HepG2 (cell line): ENCODE measurements around the gene WSCD2. TPM values are rescaled to one million over a fixed set of nuclear protein-coding genes. Genes with fewer than 3 reads are reported as not detected.

Experiments
- ATAC-seq: fragments of 200-7000 bp; cut with Tn5 transposase; 3 replicates; pipeline ENCODE4 v1.9.1; 2020; ENCODE audit warnings: mild to moderate bottlenecking, moderate library complexity
- BruUV-seq: library from RNA; stranded (reverse); fragments of 400-500 nt; replicated peaks from 2 replicates; lab custom pipeline; 2021; lab: Mats Ljungman, UMichigan
- CTCF ChIA-PET: fragments of 300-600 bp; formaldehyde crosslinking; extraction: SDS; loops from one replicate; lab custom pipeline; 2021; ENCODE audit warnings: low total read pairs, inconsistent platforms, low intra/inter-chr PET ratio; lab: Yijun Ruan, JAX
- POLR2A ChIA-PET: fragments of 350-600 bp; sonication (Branson Sonifier 250); formaldehyde crosslinking; loops from one replicate; lab custom pipeline; 2020; ENCODE audit warnings: antibody characterized with exemption, inconsistent platforms; lab: Yijun Ruan, JAX
- DNase-seq: peaks from one replicate; pipeline ENCODE4 v3.0.0-alpha.2; 2015; ENCODE audit warnings: low spot score
- FAIRE-seq: peaks from 3 replicates; lab custom pipeline; 2011; peaks lifted over from hg19 to GRCh38; lab: Jason Lieb, UNC
- H2AFZ ChIP-seq: one replicate; pipeline ENCODE4 v1.6.1; 2011; ENCODE audit warnings: low read length, inconsistent platforms
- H3K27ac ChIP-seq: fragments of 300-600 bp; 3 replicates; pipeline ENCODE4 v1.8.0; 2011; ENCODE audit warnings: mixed run types, mild to moderate bottlenecking, mixed read lengths, low read length, inconsistent platforms; ENCODE audit not compliant: insufficient read depth; ENCODE audit errors: extremely low read length
- H3K27me3 ChIP-seq, 2 experiments: fragments of 200-600 bp in 1 of 2; 2 replicates in 1 of 2; 3 replicates in 1 of 2; pipeline versions ENCODE4 v1.6.0 to v1.8.0; 2011; ENCODE audit warnings: low read length in 2 of 2, mild to moderate bottlenecking in 2 of 2, moderate library complexity in 2 of 2, inconsistent platforms in 1 of 2; ENCODE audit not compliant: insufficient read depth in 2 of 2, control insufficient read depth in 1 of 2
- H3K36me3 ChIP-seq, 2 experiments: fragments of 200-600 bp in 1 of 2; replicated peaks in 1 of 2; 2 replicates in 1 of 2; 3 replicates in 1 of 2; pipeline versions ENCODE4 v1.5.1 to v1.8.0; 2011; ENCODE audit warnings: low read length in 2 of 2, inconsistent platforms in 1 of 2; ENCODE audit not compliant: insufficient read depth in 2 of 2, control insufficient read depth in 1 of 2
- H3K4me1 ChIP-seq: 2 replicates; pipeline ENCODE4 v1.5.1; 2012; ENCODE audit warnings: low read length, inconsistent platforms; ENCODE audit not compliant: insufficient read depth
- H3K4me2 ChIP-seq: 2 replicates; pipeline ENCODE4 v1.6.0; 2011; ENCODE audit warnings: low read depth, low read length, inconsistent platforms
- H3K4me3 ChIP-seq, 3 experiments: fragments of 200-600 bp in 1 of 3; sonication (generic), shearing (Covaris generic) in 1 of 3; replicated peaks in 1 of 3; 2 replicates each; pipeline ENCODE4 v1.5.1; 2011 to 2016; ENCODE audit warnings: low read length in 3 of 3, inconsistent platforms in 2 of 3, low read depth in 2 of 3, mild to moderate bottlenecking in 2 of 3, control low read depth in 1 of 3, mixed read lengths in 1 of 3; ENCODE audit not compliant: insufficient read depth in 1 of 3
- H3K79me2 ChIP-seq: one replicate; pipeline ENCODE4 v1.6.1; 2011; ENCODE audit warnings: low read length, inconsistent platforms; ENCODE audit not compliant: insufficient read depth
- H3K9ac ChIP-seq: 2 replicates; pipeline ENCODE4 v1.6.0; 2011; ENCODE audit warnings: mild to moderate bottlenecking, low read depth, low read length, inconsistent platforms; ENCODE audit not compliant: insufficient read depth
- H3K9me3 ChIP-seq: 2 replicates; pipeline ENCODE4 v1.5.1; 2012; ENCODE audit warnings: mild to moderate bottlenecking, low read length
- H4K20me1 ChIP-seq: 2 replicates; pipeline ENCODE4 v1.6.0; 2011; ENCODE audit warnings: inconsistent platforms, mild to moderate bottlenecking, low read length, moderate library complexity; ENCODE audit not compliant: insufficient read depth
- AFF4 ChIP-seq: sonication (generic); formaldehyde crosslinking; IDR thresholded peaks from 2 replicates; pipeline ENCODE4 v1.4.0; 2020; ENCODE audit warnings: missing genetic modification reagents
- HNF4G ChIP-seq, 2 experiments: sonication (generic) in 1 of 2; formaldehyde crosslinking in 1 of 2; IDR thresholded peaks; 2 replicates each; pipeline versions ENCODE4 v1.4.0 to v1.6.1; 2011 to 2020; ENCODE audit warnings: borderline replicate concordance in 2 of 2, low read depth in 2 of 2, mild to moderate bottlenecking in 2 of 2, low read length in 1 of 2, missing genetic modification reagents in 1 of 2, moderate library complexity in 1 of 2
- IRX3 ChIP-seq: sonication (generic); formaldehyde crosslinking; IDR thresholded peaks from 2 replicates; pipeline ENCODE4 v1.8.1; 2023; ENCODE audit warnings: mild to moderate bottlenecking, low read depth, missing genetic modification reagents, borderline replicate concordance
- ZBTB21 ChIP-seq: sonication (generic); formaldehyde crosslinking; IDR thresholded peaks from 2 replicates; pipeline ENCODE4 v1.4.0; 2020; ENCODE audit warnings: missing genetic modification reagents
- ZNF512B ChIP-seq: sonication (generic); formaldehyde crosslinking; IDR thresholded peaks from 2 replicates; pipeline ENCODE4 v1.5.1; 2020; ENCODE audit warnings: missing genetic modification reagents, mild to moderate bottlenecking, borderline replicate concordance
- ZNF768 ChIP-seq: sonication (generic); formaldehyde crosslinking; IDR thresholded peaks from 2 replicates; pipeline ENCODE4 v1.4.0; 2020; ENCODE audit warnings: missing genetic modification reagents
- ZSCAN29 ChIP-seq: sonication (generic); formaldehyde crosslinking; conservative IDR thresholded peaks from 2 replicates; pipeline ENCODE4 v1.4.0; 2020; ENCODE audit warnings: mild to moderate bottlenecking, missing genetic modification reagents
- WGBS: methylation state at CpG from one replicate; pipeline ENCODE4 v1.1.6; 2017; ENCODE audit warnings: low lambda C conversion rate; 5-methylcytosine and 5-hydroxymethylcytosine counted together
- in situ Hi-C: cut with HindIII; loops from 2 replicates; pipeline ENCODE4 v1.10.0; 2017; ENCODE audit warnings: low pct_unique_long_range_greater_than_20kb; ENCODE audit not compliant: extremely low pct_ligation_motif_present
- intact Hi-C: fragments of 100-400 bp; cut with micrococcal nuclease; formaldehyde crosslinking; loops from one replicate; pipeline ENCODE4 v1.10.0; 2022; ENCODE audit not compliant: unreplicated experiment
- polyA plus RNA-seq, 8 experiments: library from polyadenylated mRNA; depleted of rRNA in 3 of 8; stranded (reverse) in 7 of 8; unstranded in 1 of 8; fragments of >200 nt; fragmentation: Illumina TruSeq in 4 of 8; extraction: Trizol in 4 of 8; gene quantifications; 2 replicates each; pipeline versions ENCODE4 v1.2.1 to v1.2.3, GENCODE V29; 2011 to 2016; ENCODE audit warnings: low read depth in 4 of 8, missing spikeins in 1 of 8, mixed read lengths in 1 of 8; ENCODE audit not compliant: insufficient read depth in 1 of 8
- total RNA-seq, 5 experiments: library from RNA; depleted of rRNA; stranded (reverse); fragments of >200 nt; fragmentation: Illumina TruSeq; extraction: Trizol; gene quantifications; 2 replicates each; pipeline ENCODE4 v1.2.3, GENCODE V29; 2016; ENCODE audit warnings: low read depth in 1 of 5

Gene WSCD2
- total and polyA plus RNA-seq, 2 of the 13 experiments (the other 11 are each of a cell fraction or from before 2014, with no cell fraction given), result not detected

- H3K79me2 ChIP-seq, result no peaks in the 10 kb centered on the region
- POLR2A ChIA-PET, result no interaction called here
- DNase-seq (no peak), FAIRE-seq (no peak), ATAC-seq (no peak)
- TF ChIP-seq ZSCAN29 (CRISPR knock-in tag) (no peak), ZNF768 (CRISPR knock-in tag) (peak; percentile 56; the same call in 1 of the 2 replicates)
- 11% methylated on average over 3 of the region's 3 CpGs for WGBS
- no peak overlapping the region for H3K27ac ChIP-seq
- H4K20me1 ChIP-seq, result no peaks in the 10 kb centered on the region
- CTCF ChIA-PET, result no interaction called here
- no peaks in the 10 kb centered on the region for H3K9me3 ChIP-seq
- peaks cover 5% of the 10 kb centered on the region; the same call in 1 of the 2 replicates for H3K4me1 ChIP-seq
- in situ Hi-C loops, result no loop called here
- no peak overlapping the region for H3K4me3 ChIP-seq
- no peaks in the 10 kb centered on the region for H3K36me3 ChIP-seq
- H3K27me3 ChIP-seq, result peaks cover 0 to 33% of the 10 kb centered on the region in 2 experiments; a peak in 4 of 5 replicates
- intact Hi-C loops, result no loop called here
- H2AFZ ChIP-seq, result no peak overlapping the region
- no peak overlapping the region for H3K4me2 ChIP-seq
- no TSS peak for BruUV-seq
- no peak overlapping the region for H3K9ac ChIP-seq
Measured at GRCh38 chr12:108131035-108131434, 1.9 kb downstream of the WSCD2 start.

GRCh38 chr12:108131657-108132126 lies 2.6 kb downstream of the WSCD2 start:
- intact Hi-C loops, result no loop called here
- ATAC-seq (no peak), FAIRE-seq (no peak), DNase-seq (no peak)
- Histone ChIP-seq H3K27me3 (peaks cover 0 to 33% of the 10 kb centered on the region in 2 experiments; a peak in 4 of 5 replicates), H2AFZ (no peak overlapping the region), H3K4me3 (no peak overlapping the region), H3K27ac (no peak overlapping the region), H3K9me3 (no peaks in the 10 kb centered on the region), H3K4me2 (no peak overlapping the region), H4K20me1 (no peaks in the 10 kb centered on the region), H3K9ac (no peak overlapping the region), H3K79me2 (no peaks in the 10 kb centered on the region), H3K36me3 (no peaks in the 10 kb centered on the region), H3K4me1 (peaks cover 5% of the 10 kb centered on the region; the same call in 1 of the 2 replicates)
- ChIA-PET POLR2A (no interaction called here), CTCF (no interaction called here)
- WGBS, result 7% methylated on average over 6 of the region's 6 CpGs
- no TSS peak for BruUV-seq
- in situ Hi-C loops, result no loop called here
- TF ChIP-seq ZNF512B (CRISPR knock-in tag), result no peak
- TF ChIP-seq HNF4G (IDR thresholded peaks at IDR 0.05; ENCODE audit: borderline replicate concordance, low read depth, low read length), result no peak
- TF ChIP-seq HNF4G (CRISPR knock-in tag; IDR thresholded peaks at IDR 0.05; ENCODE audit: borderline replicate concordance, low read depth), result no peak
- TF ChIP-seq IRX3 (CRISPR knock-in tag), result no peak
- no peak for TF ChIP-seq ZBTB21 (CRISPR knock-in tag)
- TF ChIP-seq AFF4 (CRISPR knock-in tag), result no peak
